AG09319 (cell line): ENCODE measurements around the gene MED27.

Source experiments
- DNase-seq: peaks from one replicate; pipeline ENCODE4 v3.0.0-alpha.2; 2010; ENCODE audit warnings: low read depth; ENCODE audit errors: extremely low read depth
- CTCF ChIP-seq: IDR thresholded peaks from 2 replicates; pipeline ENCODE4 v1.5.1; 2011; ENCODE audit warnings: low read depth, mild to moderate bottlenecking, inconsistent platforms, low read length, moderate library complexity

The MED27 gene

GRCh38 chr9:131976157-131977108 lies 103.2 kb downstream of the MED27 start:
- no peak for TF ChIP-seq CTCF

GRCh38 chr9:131972889-131973288 lies 106.8 kb downstream of the MED27 start:
- DNase-seq = no peak
- no peak for TF ChIP-seq CTCF

More at GRCh38 chr9:131976157-131977108, 103.2 kb downstream of the MED27 start:
- no peak for DNase-seq

- no peak for TF ChIP-seq CTCF
- DNase-seq = no peak
Observed at GRCh38 chr9:131971482-131972074, 108.1 kb downstream of the MED27 start.

GRCh38 chr9:131969469-131969989 lies 110.1 kb downstream of the MED27 start:
- no peak for TF ChIP-seq CTCF
- no peak for DNase-seq

GRCh38 chr9:131968632-131969031 lies 111.0 kb downstream of the MED27 start:
- TF ChIP-seq CTCF = no peak
- no peak for DNase-seq

- no peak for TF ChIP-seq CTCF
Observed at GRCh38 chr9:131965841-131966240, 113.8 kb downstream of the MED27 start.

GRCh38 chr9:131965103-131965502 lies 114.6 kb downstream of the MED27 start:
- DNase-seq = no peak
- TF ChIP-seq CTCF = no peak

More at GRCh38 chr9:131965841-131966240, 113.8 kb downstream of the MED27 start:
- DNase-seq = no peak
